HTERT RPE-1 (cell line): ENCODE results near the gene POT1.

Experiments used
- in situ Hi-C: fragments of 300-500 bp; cut with MboI; formaldehyde crosslinking; loops from 4 replicates; pipeline ENCODE4 v1.14.3; 2020; ENCODE audit warnings: low sequenced_read_pairs

Gene POT1

GRCh38 chr7:124914298-124914697, 15.3 kb downstream of the POT1 start:
- in situ Hi-C loops = no loop called here

GRCh38 chr7:124912972-124913371, 16.7 kb downstream of the POT1 start:
- in situ Hi-C loops = no loop called here

- in situ Hi-C loops = no loop called here
These were observed 19.8 kb downstream of the POT1 start for GRCh38 chr7:124909808-124910207.

- in situ Hi-C loops = no loop called here
These were observed 21.4 kb downstream of the POT1 start for GRCh38 chr7:124908259-124908658.

GRCh38 chr7:124907490-124907889, 22.1 kb downstream of the POT1 start:
- in situ Hi-C loops = no loop called here

GRCh38 chr7:124898531-124898930, 31.1 kb downstream of the POT1 start:
- in situ Hi-C loops = no loop called here

GRCh38 chr7:124896001-124896400, 33.6 kb downstream of the POT1 start:
- in situ Hi-C loops = no loop called here

- in situ Hi-C loops = no loop called here
These were observed 36.3 kb downstream of the POT1 start for GRCh38 chr7:124893140-124893827.

- in situ Hi-C loops = no loop called here
These were observed 42.4 kb downstream of the POT1 start for GRCh38 chr7:124887247-124887646.

GRCh38 chr7:124881981-124882380, 47.6 kb downstream of the POT1 start:
- in situ Hi-C loops = no loop called here

GRCh38 chr7:124879771-124880170, 49.9 kb downstream of the POT1 start:
- in situ Hi-C loops = no loop called here

- in situ Hi-C loops = no loop called here
These were observed 50.5 kb downstream of the POT1 start for GRCh38 chr7:124879103-124879502.

GRCh38 chr7:124874644-124875163, 54.9 kb downstream of the POT1 start:
- in situ Hi-C loops = no loop called here

- in situ Hi-C loops = no loop called here
These were observed 71.9 kb downstream of the POT1 start for GRCh38 chr7:124857672-124858235.

GRCh38 chr7:124856299-124856888, 73.2 kb downstream of the POT1 start:
- in situ Hi-C loops = no loop called here

- in situ Hi-C loops = no loop called here
These were observed 86.3 kb downstream of the POT1 start for GRCh38 chr7:124843336-124843735.

- in situ Hi-C loops = no loop called here
These were observed 89.2 kb downstream of the POT1 start for GRCh38 chr7:124840435-124840834.

- in situ Hi-C loops = no loop called here
These were observed 89.9 kb downstream of the POT1 start for GRCh38 chr7:124839687-124840086.

GRCh38 chr7:124836173-124836572, 93.5 kb downstream of the POT1 start:
- in situ Hi-C loops = no loop called here

GRCh38 chr7:124818807-124819206, 110.8 kb downstream of the POT1 start:
- in situ Hi-C loops = no loop called here

- in situ Hi-C loops = no loop called here
These were observed 115.4 kb downstream of the POT1 start for GRCh38 chr7:124813994-124814798.
